HG03064 (cell line): ENCODE measurements around the gene NKAIN1.
"Not testable (repeated sequence)": the region's sequence is repeated elsewhere in the genome, so short reads cannot be mapped to it uniquely, and the experiment has no call there.

Experiments
- ATAC-seq: cut with Tn5 transposase; IDR thresholded peaks from one replicate; pipeline ENCODE4 v1.9.1; 2021; ENCODE audit warnings: low read depth; ENCODE audit not compliant: unreplicated experiment

Gene NKAIN1

GRCh38 chr1:31155216-31155806, 84.4 kb downstream of the NKAIN1 start:
- ATAC-seq: no peak

- no peak for ATAC-seq
Measured at GRCh38 chr1:31154632-31155215, 85.0 kb downstream of the NKAIN1 start.

DNA sequence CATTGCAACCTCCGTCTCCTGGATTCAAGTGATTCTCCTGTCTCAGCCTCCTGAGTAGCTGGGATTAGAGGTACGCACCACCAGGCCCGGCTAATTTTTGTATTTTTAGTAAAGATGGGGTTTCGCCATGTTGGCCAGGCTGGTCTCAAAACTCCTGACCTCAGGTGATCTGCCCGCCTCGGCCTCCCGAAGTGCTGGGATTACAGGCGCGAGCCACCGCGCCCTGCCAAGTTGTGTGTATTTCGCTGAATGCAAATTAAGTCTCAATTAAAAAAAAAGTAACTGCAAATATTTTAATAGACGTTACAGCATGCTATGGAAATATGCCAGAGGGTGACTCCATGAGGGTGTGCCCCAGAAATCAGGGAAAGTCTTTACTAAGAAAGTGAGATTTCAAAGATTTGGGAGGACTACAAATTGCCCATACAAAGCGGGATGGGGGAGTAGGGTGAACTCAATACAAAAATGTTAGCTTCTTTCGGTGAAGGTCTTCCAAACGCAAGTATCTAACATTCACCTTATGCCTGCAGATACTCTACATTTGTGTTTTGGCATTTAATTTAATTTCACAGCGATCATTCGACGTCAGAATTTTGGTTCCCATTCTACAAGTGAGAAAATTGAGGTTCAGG, 85.6 kb downstream of the NKAIN1 start:
- ATAC-seq: no peak

DNA sequence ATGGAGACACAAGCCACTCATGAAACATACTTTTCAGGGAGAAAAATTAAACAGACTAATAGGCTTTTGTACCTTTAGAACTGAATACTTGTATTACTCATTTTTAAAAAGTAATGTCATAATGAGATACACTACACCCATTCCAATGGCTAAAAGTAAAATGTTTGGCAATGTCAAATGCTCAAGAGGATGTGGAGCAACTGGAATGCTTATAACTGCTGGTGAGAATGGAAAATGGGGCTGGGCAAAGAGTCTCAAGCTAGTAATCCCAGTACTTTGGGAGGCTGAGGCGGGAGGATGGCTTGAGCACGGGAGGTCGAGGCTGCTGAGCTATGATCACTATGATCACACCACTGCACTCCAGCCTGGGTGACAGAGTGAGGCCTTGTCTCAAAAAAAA, 86.3 kb downstream of the NKAIN1 start:
- no peak for ATAC-seq

DNA sequence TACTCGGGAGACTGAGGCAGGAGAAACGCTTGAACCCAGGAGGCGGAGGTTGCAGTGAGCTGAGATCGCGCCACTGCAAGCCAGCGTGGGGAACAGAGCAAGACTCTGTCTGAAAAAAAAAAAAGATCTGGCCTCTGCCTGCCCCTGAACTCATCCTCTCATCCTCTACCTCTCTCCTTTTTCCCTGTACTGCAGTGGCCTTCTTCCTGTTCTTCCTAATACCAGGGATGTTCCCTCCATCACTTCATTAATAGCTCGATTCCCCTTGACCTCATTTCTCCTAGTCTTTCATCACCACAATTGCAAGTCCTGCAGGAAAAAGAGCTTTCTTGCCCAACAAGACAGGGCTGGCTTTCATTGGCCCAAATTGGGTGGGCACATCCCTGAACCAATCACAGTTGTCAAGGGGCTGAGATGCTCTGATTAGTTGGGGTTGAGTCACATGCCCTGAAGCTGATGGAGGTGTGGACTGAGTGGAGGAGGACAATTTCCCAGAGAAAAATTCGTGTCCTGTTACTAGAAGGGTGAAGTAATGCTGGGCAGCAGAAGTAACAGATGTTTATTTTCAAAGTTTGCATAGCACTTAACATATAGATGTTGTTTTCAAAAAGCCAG, 87.4 kb downstream of the NKAIN1 start:
- ATAC-seq: no peak

DNA sequence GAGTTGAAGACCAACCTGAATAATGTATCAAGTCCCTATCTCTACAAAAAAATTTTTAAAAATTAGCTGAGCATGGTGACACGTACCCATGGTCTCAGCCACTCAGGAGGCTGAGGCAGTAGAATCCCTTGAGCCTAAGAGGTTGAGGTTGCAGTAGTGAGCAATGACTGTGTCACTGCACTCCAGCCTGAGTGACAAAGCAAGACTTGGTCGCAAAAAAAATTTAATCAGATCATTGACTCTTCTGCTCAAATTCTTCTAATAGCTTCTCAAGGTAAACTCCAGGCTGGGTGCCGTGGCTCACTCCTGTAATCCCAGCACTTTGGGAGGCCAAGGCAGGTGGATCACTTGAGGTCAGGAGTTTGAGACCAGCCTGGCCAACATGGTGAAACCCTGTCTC, 88.3 kb downstream of the NKAIN1 start:
- ATAC-seq: no peak

- no peak for ATAC-seq
Measured at GRCh38 chr1:31148409-31148808, 91.3 kb downstream of the NKAIN1 start.

DNA sequence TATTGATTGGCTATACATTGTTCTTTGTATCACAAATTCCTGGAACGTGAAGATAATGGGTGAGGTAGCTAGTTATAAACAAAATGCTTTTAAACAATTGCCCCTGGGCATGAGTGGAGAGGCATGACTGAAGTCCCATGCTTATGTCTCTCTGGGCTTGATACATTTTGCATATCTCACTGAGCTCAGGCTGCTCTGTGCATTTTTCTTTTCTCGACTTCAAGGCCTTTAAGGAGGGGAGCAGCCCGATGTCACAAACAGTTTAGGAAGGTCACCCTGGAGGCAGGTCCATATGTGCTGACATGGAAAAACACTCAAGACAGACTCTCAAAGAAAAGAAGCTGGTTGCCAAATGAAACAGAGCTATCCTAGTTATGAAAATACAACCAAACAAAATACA, 94.0 kb downstream of the NKAIN1 start:
- ATAC-seq: no peak

DNA sequence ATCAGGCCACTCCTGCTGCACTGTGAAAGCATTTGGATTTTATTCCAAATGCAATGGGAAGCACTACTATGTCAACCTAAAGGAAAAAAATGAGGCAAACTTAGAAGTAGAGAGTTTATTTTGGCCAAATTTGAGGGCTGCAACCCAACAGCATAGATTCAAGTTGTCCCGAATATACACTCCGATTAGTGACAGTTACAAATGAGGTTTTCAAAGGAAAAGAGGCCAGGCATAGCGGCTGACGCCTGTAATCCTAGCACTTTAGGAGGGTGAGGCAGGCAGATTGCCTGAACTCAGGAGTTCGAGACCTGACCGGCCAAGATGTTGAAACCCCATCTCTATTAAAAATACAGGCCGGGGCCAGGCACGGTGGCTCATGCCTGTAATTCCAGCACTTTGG, 95.2 kb downstream of the NKAIN1 start:
- ATAC-seq: no peak

GRCh38 chr1:31143455-31143854, 96.2 kb downstream of the NKAIN1 start:
- no peak for ATAC-seq

DNA sequence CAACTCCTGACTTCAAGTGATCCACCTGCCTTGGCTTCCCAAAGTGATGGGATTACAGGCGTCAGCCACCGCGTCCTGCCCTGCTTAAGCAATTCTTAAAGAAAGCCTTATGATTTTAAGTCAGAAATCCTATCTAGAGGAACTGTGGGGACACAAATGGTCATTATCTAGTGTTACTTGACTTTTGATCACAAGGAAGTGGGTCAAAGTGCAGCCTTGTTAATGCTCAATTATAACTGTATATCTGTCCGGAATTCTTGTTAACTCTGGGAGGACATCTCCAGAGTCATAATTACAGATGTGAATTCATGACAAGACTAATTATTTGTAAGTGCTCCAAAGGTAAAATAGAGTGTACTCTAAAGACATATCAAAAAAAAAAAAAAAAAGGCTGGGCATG, 97.3 kb downstream of the NKAIN1 start:
- no peak for ATAC-seq

- no peak for ATAC-seq
Measured at GRCh38 chr1:31140299-31140698, 99.4 kb downstream of the NKAIN1 start.

DNA sequence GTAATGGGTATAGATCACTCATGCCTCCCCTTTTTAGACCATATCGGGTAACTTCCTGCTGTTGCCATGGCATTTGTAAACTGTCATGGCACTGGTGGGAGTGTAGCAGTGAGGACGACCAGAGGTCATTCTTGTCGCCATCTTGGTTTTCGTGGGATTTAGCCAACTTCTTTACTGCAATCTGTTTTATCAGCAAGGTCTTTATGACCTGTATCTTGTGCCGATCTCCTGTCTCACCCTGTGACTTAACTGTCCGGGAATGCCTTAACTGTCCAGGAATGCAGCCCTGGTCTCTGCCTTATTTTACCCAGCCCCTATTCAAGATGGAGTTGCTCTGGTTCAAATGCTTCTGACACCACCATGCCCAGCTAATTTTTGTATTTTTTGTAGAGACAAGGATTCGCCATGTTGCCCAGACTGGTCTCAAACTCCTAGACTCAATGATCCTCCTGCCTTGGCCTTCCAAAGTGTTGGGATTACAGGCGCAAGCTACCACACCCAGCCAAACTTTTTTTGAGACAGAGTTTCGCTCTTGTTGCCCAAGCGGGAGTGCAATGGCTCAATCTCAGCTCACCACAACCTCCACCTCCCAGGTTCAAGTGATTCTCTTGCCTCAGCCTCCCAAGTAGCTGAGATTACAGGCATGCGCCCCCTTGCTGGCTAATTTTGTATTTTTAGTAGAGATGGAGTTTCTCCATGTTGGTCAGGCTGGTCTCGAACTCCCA, 100.7 kb downstream of the NKAIN1 start:
- ATAC-seq: not testable (repeated sequence)

- ATAC-seq: not testable (repeated sequence)
Measured at GRCh38 chr1:31137873-31138272, 101.8 kb downstream of the NKAIN1 start.

- ATAC-seq: no peak
Measured at GRCh38 chr1:31135973-31136600, 103.6 kb downstream of the NKAIN1 start.

- ATAC-seq: no peak
Measured at GRCh38 chr1:31133368-31133767, 106.3 kb downstream of the NKAIN1 start.
